LoVo (cell line): Measurements from ENCODE around the gene TRIM21.
"Not testable (repeated sequence)": the region's sequence is repeated elsewhere in the genome, so short reads cannot be mapped to it uniquely, and the experiment has no call there.

ENCODE experiments used
- DNase-seq: peaks from one replicate; pipeline ENCODE4 v3.0.0-alpha.2; 2016; ENCODE audit warnings: low spot score

The TRIM21 gene

DNA sequence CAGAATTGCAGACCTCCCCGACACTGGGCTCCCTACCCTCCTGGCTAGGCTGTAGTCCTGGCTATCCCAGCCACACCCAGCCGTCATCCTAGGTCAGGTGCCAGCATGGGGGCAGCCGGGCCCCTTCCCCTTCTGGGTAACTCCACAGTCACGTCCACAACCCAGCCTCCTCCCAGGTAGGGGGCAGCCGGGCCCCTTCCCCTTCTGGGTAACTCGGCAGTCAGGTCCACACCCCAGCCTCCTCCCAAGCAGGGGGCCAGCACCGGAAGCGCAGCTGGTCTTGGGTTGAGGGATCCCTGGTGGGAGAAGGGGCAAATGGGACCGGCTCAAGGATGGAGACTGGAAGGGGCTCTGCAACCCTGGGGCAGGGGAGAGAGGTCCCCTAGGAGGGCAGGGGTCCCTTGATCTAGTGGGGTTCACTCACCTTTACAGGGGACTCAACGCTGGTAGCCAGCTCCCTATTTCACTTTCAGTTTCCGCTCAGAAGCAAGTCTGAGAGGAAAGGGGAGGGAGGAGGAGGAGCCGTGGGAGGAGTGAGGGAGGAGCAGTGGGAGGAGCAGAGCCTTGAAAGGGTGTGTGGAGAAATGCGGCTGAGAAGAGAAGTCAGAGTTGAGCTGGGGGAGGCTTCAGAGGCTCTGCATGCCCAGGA, at the start of gene TRIM21:
Gene TRIM21, minus strand, starts transcription at position 494 of the 649 bp plus-strand sequence. CDS start 3,293 bp downstream, outside the sequence.
- DNase-seq, result peak; percentile 83

- DNase-seq, result no peak
These were observed 48.0 kb upstream of the TRIM21 start for GRCh38 chr11:4441515-4441914.

DNA sequence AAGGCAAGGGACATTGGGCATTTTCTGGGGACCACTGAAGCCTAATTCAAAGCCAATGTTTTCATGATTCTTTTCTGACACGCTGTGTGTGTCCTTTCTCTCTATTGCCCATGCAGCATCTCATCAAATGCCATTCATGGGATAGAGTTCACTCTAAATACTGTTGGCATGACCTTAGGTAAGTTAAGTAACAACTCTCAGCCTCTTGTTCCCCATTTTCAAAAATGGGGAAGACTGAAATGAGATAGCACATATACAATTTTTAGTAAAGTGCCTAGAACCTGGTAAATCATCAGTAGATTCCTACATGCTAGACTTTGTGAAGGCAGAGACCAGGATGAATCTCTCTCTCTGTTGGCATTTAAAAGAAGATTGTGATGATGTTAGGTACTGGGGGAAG, 42.9 kb upstream of the TRIM21 start:
- DNase-seq, result no peak

DNA sequence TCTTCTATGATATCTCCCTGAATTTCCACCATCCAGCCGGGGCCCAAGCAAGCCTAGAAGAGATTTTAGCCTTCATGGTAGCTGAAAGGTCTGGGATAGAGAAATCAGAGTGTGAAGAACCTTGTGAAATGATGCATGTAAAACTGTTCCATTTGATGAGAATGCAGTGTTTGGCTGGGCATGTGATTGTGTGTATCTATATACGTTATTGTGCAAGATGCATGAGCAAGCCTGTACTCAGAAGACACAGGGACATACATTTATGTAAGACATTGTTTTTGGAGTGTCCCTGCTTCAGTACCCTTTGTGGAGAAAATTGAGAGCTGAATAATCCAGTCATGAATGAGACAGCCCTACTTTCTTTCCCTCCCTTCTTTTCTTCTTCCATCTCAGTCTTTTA, 40.4 kb upstream of the TRIM21 start:
- DNase-seq, result no peak

DNA sequence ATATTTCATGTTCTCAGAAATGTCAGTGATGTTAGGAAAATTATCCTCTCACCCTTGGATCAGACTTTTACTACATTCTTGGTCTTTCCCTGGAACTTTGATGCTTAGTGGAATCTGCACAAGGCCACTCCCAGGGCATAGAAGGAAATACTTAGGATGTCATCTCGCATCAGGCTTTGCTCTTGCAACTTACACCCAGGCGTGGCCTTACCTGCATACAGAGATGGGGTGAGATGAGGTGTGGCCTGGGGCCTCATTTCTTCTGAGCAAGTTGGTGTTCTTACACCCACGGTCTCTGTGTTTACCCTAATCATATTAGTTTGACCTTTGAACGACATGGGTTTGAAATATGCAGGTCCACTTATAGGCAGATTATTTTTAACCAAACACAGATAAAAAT, 36.5 kb upstream of the TRIM21 start:
- peak; percentile 6 for DNase-seq

GRCh38 chr11:4418403-4418802, 24.9 kb upstream of the TRIM21 start:
- DNase-seq, result no peak

DNA sequence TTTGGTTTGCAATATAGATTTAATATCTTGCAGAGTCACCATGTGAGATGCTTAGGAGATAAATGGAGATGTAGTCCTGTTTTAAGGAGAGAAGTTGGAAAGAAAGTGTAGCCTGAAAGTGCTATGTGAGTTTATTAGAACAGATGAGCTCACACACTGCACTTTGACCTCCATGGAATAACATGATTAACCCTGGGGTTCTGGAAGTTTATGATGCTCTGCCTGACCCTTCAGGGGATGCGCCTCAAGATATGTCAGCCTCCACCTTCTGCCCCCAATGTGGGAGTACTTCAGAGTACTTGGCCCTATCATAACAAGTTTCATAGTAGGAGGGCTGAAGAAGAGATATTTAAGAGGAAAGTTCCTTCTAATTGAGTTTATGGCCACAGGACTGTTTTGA, 23.3 kb upstream of the TRIM21 start:
- DNase-seq, result no peak

DNA sequence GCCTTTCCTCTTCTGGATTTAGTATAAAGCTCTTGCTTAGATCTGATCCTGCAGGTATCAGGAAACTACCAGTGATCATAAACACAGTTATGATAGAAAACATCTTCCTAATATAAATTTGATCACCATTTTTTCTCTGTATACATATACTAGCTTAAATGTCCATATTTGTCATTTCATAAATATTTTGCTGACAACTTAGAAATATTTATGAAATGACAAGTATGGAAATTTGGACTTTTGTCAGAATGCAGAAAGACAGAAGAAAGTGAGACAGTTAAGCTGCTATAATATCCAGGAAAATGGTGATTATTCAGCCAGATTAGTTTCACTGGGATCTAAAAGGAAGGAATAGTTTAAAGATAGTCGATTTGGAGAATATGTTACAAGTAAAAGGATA, 22.8 kb upstream of the TRIM21 start:
- no peak for DNase-seq

- DNase-seq, result not testable (repeated sequence)
These were observed 12.7 kb upstream of the TRIM21 start for GRCh38 chr11:4406206-4406605.

- DNase-seq, result no peak
These were observed 339 bp upstream of the TRIM21 start for GRCh38 chr11:4393858-4394223.

DNA sequence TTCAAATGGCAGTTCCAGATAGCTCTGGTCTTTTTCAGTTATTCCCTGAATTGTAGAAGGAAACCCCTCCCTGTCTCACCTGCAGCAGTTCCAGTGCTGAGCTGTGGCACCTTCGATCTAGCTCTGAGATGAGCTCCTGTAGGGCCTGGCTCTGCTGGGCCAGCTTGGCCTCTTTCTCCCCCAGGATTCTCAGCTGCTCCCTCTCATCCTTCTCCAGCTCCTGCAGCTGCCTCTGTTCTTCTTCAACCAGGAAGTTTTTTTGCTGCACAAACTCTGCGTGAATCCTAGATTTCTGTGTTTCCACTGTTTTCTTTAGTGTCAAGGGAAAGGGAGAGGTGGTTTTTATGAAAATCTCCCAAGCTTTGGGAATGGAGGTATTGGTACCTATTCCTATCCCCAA, 5.3 kb downstream of the TRIM21 start:
- no peak for DNase-seq

- no peak for DNase-seq
These were observed 7.3 kb downstream of the TRIM21 start for GRCh38 chr11:4385978-4386740.

GRCh38 chr11:4381901-4382300, 11.6 kb downstream of the TRIM21 start:
- DNase-seq, result no peak

- DNase-seq, result no peak
These were observed 17.9 kb downstream of the TRIM21 start for GRCh38 chr11:4375431-4376140.

DNA sequence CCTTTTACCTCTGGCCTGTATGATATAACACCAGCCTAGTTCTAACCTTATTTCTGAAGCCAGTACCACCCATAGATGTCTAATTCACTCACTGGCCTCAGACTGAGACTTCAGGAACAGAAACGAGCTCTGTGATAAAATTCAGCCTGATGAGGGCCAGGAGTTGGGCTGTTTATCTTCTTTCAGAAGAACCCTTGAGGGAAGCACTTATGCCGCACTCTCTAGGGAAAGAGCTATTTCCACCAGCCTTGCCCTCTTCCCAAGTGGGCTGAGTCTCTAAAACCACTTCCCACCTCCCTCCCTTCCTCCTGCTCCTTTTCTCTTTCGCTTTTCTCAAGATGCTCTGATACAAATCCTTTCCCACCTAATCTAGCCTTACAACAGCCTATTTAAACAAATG, 23.3 kb downstream of the TRIM21 start:
- no peak for DNase-seq

DNA sequence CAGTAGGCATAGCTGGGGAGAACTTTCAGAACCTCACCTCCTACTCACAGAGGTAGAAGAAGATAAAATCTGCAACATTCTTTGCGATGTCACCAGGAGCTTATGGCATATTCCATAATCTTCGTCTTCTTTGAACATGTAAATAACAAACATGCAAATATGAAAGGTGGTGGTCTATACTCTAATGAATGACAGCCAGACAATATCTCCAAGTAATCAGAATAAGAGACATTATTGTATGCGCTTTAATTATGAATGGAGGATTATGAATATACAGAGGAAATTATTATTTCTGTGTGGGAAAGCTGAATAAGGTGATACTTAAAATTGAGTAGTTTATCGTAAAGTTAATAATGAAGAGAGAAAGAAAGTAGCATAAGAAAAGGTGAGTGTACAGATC, 25.2 kb downstream of the TRIM21 start, which contains the start of gene OR52B4:
Gene OR52B4, minus strand, starts transcription at position 101 of the 400 bp plus-strand sequence. Its CDS starts 91 bp downstream, at position 10.
- DNase-seq, result no peak

DNA sequence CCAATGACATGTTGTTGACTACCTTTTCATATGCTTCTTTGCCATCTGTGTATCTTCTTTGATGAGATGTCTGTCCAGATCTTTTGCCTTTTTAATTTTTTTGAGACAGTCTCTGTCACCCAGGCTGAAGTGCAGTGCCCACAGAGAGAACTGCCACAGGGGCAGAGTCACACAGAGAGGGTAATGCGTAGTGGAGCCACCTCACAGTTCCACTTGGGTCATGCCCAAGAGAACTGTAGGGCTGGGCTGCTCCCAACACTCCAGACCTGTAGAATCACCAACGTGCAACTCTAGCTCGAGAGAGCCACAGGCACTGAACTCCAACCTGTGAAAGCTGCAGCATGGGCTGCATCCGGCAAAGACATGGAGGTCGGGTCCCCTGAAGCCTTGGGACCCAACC, 45.4 kb downstream of the TRIM21 start:
- DNase-seq, result not testable (repeated sequence)

- not testable (repeated sequence) for DNase-seq
These were observed 48.1 kb downstream of the TRIM21 start for GRCh38 chr11:4345366-4345765.
